HepG2 (cell line): ENCODE measurements around the gene SCO1. TPM values are rescaled to one million over a fixed set of nuclear protein-coding genes. Genes with fewer than 3 reads are reported as not detected.

ENCODE experiments used
- CENPX ChIP-seq: sonication (generic); formaldehyde crosslinking; IDR thresholded peaks from 2 replicates; pipeline ENCODE4 v1.9.0; 2021; ENCODE audit warnings: mild to moderate bottlenecking, missing genetic modification reagents, moderate library complexity
- CHCHD3 ChIP-seq: sonication (generic); formaldehyde crosslinking; IDR thresholded peaks from 2 replicates; pipeline ENCODE4 v1.8.0; 2022; ENCODE audit warnings: mild to moderate bottlenecking, missing genetic modification reagents, moderate library complexity
- CREB1 ChIP-seq, 2 experiments: fragments of 450-650 bp in 1 of 2; IDR thresholded peaks; 2 replicates each; pipeline ENCODE4 v1.6.1; 2016 to 2017; ENCODE audit warnings: control low read depth in 1 of 2, mild to moderate bottlenecking in 1 of 2, missing compliant biosample characterization in 1 of 2, missing genetic modification characterization in 1 of 2
- FOXM1 ChIP-seq: sonication (generic); formaldehyde crosslinking; IDR thresholded peaks from 2 replicates; pipeline ENCODE4 v1.5.0; 2020; ENCODE audit warnings: missing genetic modification reagents
- JDP2 ChIP-seq: sonication (generic); formaldehyde crosslinking; IDR thresholded peaks from 2 replicates; pipeline ENCODE4 v1.8.1; 2022; ENCODE audit warnings: missing genetic modification reagents, borderline replicate concordance
- KAT8 ChIP-seq: IDR thresholded peaks from 2 replicates; pipeline ENCODE4 v1.6.1; 2016; ENCODE audit warnings: missing genetic modification reagents, missing compliant biosample characterization
- MAFK ChIP-seq, 2 experiments: IDR thresholded peaks in 1 of 2; conservative IDR thresholded peaks in 1 of 2; 2 replicates each; pipeline ENCODE4 v1.6.1; 2011; ENCODE audit warnings: improper control_type of control experiment in 2 of 2, low read length in 2 of 2
- NR3C1 ChIP-seq: sonication (generic); formaldehyde crosslinking; IDR thresholded peaks from 2 replicates; pipeline ENCODE4 v1.4.0; 2020; ENCODE audit warnings: missing genetic modification reagents
- POLR2G ChIP-seq: fragments of 200-400 bp; formaldehyde crosslinking; IDR thresholded peaks from 2 replicates; pipeline ENCODE4 v1.6.1; 2018; ENCODE audit warnings: mild to moderate bottlenecking, low read depth, low read length, moderate library complexity
- RBM39 ChIP-seq: fragments of 200-400 bp; formaldehyde crosslinking; IDR thresholded peaks from one replicate; pipeline ENCODE4 v1.6.1; 2018; ENCODE audit warnings: antibody characterized with exemption, mild to moderate bottlenecking, low read depth, low read length; ENCODE audit not compliant: poor library complexity, severe bottlenecking
- REL ChIP-seq: sonication (generic); formaldehyde crosslinking; conservative IDR thresholded peaks from 2 replicates; pipeline ENCODE4 v1.8.0; 2022; ENCODE audit warnings: mild to moderate bottlenecking, missing genetic modification reagents, moderate library complexity
- REXO4 ChIP-seq: sonication (generic); formaldehyde crosslinking; IDR thresholded peaks from 2 replicates; pipeline ENCODE4 v1.8.0; 2022; ENCODE audit warnings: missing genetic modification reagents, mild to moderate bottlenecking, borderline replicate concordance
- ZKSCAN5 ChIP-seq: sonication (generic); formaldehyde crosslinking; IDR thresholded peaks from 2 replicates; pipeline ENCODE4 v1.5.1; 2020; ENCODE audit warnings: mild to moderate bottlenecking, missing genetic modification reagents
- ZKSCAN8 ChIP-seq: IDR thresholded peaks from 2 replicates; pipeline ENCODE4 v1.6.1; 2016; ENCODE audit warnings: borderline replicate concordance, missing genetic modification reagents, missing compliant biosample characterization
- ZNF24 ChIP-seq: fragments of 450-650 bp; IDR thresholded peaks from 2 replicates; pipeline ENCODE4 v1.6.1; 2017; ENCODE audit warnings: antibody characterized with exemption, mild to moderate bottlenecking
- ZNF253 ChIP-seq: sonication (generic); formaldehyde crosslinking; IDR thresholded peaks from 2 replicates; pipeline ENCODE4 v1.8.0; 2022; ENCODE audit warnings: mild to moderate bottlenecking, missing genetic modification reagents, borderline replicate concordance
- ZNF460 ChIP-seq: sonication (generic); formaldehyde crosslinking; IDR thresholded peaks from 2 replicates; pipeline ENCODE4 v1.5.1; 2020; ENCODE audit warnings: missing genetic modification reagents, mild to moderate bottlenecking, borderline replicate concordance
- ZNF589 ChIP-seq: sonication (generic); formaldehyde crosslinking; conservative IDR thresholded peaks from 2 replicates; pipeline ENCODE4 v1.8.0; 2022; ENCODE audit warnings: mild to moderate bottlenecking, moderate library complexity, missing genetic modification reagents
- ZNF816 ChIP-seq: sonication (generic); formaldehyde crosslinking; IDR thresholded peaks from 2 replicates; pipeline ENCODE4 v1.8.0; 2022; ENCODE audit warnings: missing genetic modification reagents, mild to moderate bottlenecking, borderline replicate concordance
- polyA plus RNA-seq, 8 experiments: library from polyadenylated mRNA; depleted of rRNA in 3 of 8; stranded (reverse) in 7 of 8; unstranded in 1 of 8; fragments of >200 nt; fragmentation: Illumina TruSeq in 4 of 8; extraction: Trizol in 4 of 8; gene quantifications; 2 replicates each; pipeline versions ENCODE4 v1.2.1 to v1.2.3, GENCODE V29; 2011 to 2016; ENCODE audit warnings: low read depth in 4 of 8, missing spikeins in 1 of 8, mixed read lengths in 1 of 8; ENCODE audit not compliant: insufficient read depth in 1 of 8
- total RNA-seq, 5 experiments: library from RNA; depleted of rRNA; stranded (reverse); fragments of >200 nt; fragmentation: Illumina TruSeq; extraction: Trizol; gene quantifications; 2 replicates each; pipeline ENCODE4 v1.2.3, GENCODE V29; 2016; ENCODE audit warnings: low read depth in 1 of 5
- TF ChIP-seq, protein P1 (sequence below): sonication (generic); formaldehyde crosslinking; IDR thresholded peaks from 2 replicates; pipeline ENCODE4 v1.8.0; 2022; ENCODE audit warnings: mild to moderate bottlenecking, missing genetic modification reagents, moderate library complexity
- TF ChIP-seq, protein P2 (sequence below): sonication (generic); formaldehyde crosslinking; IDR thresholded peaks from 2 replicates; pipeline ENCODE4 v1.8.1; 2023; ENCODE audit warnings: mild to moderate bottlenecking, missing genetic modification reagents
- TF ChIP-seq, protein P3 (sequence below): sonication (generic); formaldehyde crosslinking; IDR thresholded peaks from 2 replicates; pipeline ENCODE4 v1.9.0; 2022; ENCODE audit warnings: missing genetic modification reagents, mild to moderate bottlenecking, borderline replicate concordance

The SCO1 gene
- total and polyA plus RNA-seq, 2 of the 13 experiments (the other 11 are each of a cell fraction or from before 2014, with no cell fraction given), result 11.4 to 50.3 TPM

DNA sequence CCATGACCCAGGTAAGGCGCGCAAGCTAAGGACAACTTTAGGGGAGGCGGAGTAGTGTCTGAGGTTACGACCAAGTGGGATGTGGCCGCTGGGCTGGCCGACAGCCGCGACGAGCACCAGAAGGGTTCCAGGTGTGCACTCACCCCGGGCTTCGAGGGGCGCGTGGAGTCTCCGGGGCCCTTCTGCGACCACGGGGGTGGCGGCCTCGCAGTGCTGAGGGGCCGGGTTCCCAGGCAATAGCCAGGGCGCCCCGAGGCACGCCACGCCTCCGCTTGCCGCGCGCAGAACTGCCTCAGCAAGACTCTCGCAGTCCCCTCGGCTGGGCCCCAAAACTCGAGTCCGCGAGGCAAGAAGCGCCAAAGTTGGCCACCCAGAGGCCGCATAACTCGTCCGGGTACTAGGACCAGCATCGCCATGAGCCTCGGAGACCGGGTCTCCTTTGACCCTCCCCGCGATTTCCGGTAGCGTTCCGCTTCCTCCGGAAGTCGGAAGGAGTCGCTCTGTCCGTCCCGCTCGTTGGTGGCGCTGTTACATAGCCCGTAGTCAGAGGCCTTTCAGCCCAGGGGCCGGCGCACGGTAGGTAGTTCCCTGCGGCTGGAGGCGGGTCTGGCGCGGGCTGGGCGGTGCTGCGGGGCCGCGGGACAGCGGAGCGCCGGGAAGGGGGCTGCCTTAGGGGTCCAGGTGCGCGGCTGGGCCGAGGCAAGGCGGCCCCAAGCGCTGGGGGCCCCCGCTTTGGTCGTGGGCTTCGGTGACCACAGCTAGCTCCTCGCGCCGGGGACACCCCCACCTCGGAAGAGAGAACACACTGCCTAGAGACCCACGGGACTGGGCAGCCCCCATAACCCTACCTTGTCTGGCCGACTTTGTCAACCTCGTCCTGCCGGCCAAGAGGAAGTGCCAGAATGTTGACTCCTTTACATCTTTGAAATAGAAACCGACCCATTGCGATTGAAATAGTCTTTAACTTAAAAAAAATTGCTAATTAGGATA is at the start of gene SCO1, which contains the start of gene ADPRM (continued):
- TF ChIP-seq, protein P1, sequence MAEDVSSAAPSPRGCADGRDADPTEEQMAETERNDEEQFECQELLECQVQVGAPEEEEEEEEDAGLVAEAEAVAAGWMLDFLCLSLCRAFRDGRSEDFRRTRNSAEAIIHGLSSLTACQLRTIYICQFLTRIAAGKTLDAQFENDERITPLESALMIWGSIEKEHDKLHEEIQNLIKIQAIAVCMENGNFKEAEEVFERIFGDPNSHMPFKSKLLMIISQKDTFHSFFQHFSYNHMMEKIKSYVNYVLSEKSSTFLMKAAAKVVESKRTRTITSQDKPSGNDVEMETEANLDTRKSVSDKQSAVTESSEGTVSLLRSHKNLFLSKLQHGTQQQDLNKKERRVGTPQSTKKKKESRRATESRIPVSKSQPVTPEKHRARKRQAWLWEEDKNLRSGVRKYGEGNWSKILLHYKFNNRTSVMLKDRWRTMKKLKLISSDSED (CRISPR knock-in tag), result no peak
- TF ChIP-seq KAT8 (CRISPR knock-in tag) (peak; percentile 96), REL (CRISPR knock-in tag) (no peak), ZNF816 (CRISPR knock-in tag) (no peak), POLR2G (peak; percentile 96), CREB1 (IDR thresholded peaks at IDR 0.05) (peak; percentile 40; the same call in 1 of the 2 replicates), CREB1 (CRISPR knock-in tag; IDR thresholded peaks at IDR 0.05) (no peak), RBM39 (peak; percentile 50), JDP2 (no peak), ZNF460 (CRISPR knock-in tag) (no peak), CHCHD3 (CRISPR knock-in tag) (no peak), ZNF253 (CRISPR knock-in tag) (no peak), ZKSCAN5 (no peak), ZKSCAN8 (0 out of 2 replicates have a peak, but pooled peaks have one; percentile 50), MAFK (conservative IDR thresholded peaks at IDR 0.05 in 1 of 2, IDR thresholded peaks at IDR 0.05 in 1 of 2; ENCODE audit: low read length in 2 of 2) (no peak), CENPX (CRISPR knock-in tag) (no peak), ZNF589 (CRISPR knock-in tag) (0 out of 2 replicates have a peak, but pooled peaks have one; percentile 37), ZNF24 (no peak), REXO4 (no peak), NR3C1 (CRISPR knock-in tag) (no peak), FOXM1 (peak; percentile 80; the same call in 1 of the 2 replicates)
- TF ChIP-seq, protein P2, sequence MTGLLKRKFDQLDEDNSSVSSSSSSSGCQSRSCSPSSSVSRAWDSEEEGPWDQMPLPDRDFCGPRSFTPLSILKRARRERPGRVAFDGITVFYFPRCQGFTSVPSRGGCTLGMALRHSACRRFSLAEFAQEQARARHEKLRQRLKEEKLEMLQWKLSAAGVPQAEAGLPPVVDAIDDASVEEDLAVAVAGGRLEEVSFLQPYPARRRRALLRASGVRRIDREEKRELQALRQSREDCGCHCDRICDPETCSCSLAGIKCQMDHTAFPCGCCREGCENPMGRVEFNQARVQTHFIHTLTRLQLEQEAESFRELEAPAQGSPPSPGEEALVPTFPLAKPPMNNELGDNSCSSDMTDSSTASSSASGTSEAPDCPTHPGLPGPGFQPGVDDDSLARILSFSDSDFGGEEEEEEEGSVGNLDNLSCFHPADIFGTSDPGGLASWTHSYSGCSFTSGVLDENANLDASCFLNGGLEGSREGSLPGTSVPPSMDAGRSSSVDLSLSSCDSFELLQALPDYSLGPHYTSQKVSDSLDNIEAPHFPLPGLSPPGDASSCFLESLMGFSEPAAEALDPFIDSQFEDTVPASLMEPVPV, result no peak
- TF ChIP-seq, protein P3, sequence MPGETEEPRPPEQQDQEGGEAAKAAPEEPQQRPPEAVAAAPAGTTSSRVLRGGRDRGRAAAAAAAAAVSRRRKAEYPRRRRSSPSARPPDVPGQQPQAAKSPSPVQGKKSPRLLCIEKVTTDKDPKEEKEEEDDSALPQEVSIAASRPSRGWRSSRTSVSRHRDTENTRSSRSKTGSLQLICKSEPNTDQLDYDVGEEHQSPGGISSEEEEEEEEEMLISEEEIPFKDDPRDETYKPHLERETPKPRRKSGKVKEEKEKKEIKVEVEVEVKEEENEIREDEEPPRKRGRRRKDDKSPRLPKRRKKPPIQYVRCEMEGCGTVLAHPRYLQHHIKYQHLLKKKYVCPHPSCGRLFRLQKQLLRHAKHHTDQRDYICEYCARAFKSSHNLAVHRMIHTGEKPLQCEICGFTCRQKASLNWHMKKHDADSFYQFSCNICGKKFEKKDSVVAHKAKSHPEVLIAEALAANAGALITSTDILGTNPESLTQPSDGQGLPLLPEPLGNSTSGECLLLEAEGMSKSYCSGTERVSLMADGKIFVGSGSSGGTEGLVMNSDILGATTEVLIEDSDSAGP (CRISPR knock-in tag), result peak; percentile 89; the same call in 1 of the 2 replicates
